Fibroblast of skin of back (primary cell): ENCODE data around the gene PROK2.

ENCODE experiments used
- DNase-seq: peaks from one replicate; pipeline ENCODE4 v3.0.0-alpha.2; 2013

Gene PROK2

DNA sequence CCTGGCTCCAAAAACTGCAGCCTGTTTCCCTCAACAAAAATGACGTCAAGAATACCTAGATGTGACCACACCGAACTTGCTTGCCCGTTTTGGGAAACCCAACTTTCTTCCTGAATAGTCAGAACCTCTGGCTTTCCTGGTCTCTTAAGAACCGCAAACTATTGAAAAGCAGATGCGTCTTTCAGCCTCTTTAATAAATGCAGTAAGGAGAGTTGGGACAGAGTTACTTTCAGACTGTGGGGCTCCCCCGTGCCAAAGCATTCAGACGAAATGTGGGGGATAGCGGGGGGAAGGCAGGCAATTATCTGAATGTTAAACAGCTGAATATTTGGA is 1.2 kb upstream of the PROK2 start:
- DNase-seq, result no peak

DNA sequence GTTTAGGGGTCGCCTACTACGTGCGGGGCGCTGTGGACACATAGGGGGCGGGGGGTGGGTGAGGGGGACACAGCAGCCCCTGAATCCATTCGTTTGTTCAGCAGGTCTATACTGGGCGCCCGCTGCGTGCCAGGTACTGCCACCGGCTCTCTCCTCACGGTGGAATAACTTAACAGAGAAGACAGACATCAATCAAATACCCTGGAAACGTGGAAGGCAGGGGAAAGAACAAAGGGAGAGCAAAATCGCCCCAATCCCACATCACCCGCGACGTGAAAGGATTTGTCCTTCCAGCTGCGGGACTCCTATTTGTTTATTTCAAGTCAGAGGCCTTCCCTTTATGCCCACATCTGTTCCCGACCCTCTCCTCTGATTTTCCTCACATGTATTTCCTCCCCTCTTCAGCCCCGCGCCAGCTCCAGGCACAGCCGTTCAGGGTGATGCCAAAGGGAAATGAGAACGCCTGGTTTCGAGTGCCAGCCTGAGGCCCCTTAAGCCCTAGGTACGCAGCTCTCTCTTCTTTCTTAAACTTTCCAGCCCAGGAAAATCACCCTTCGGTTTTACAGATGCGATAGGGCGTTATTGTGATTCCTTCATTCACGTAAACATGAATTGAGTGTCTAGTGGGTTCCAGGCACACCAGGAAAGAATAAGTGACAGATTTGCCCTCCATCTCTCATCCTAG is 726 bp upstream of the PROK2 start:
- no peak for DNase-seq

DNA sequence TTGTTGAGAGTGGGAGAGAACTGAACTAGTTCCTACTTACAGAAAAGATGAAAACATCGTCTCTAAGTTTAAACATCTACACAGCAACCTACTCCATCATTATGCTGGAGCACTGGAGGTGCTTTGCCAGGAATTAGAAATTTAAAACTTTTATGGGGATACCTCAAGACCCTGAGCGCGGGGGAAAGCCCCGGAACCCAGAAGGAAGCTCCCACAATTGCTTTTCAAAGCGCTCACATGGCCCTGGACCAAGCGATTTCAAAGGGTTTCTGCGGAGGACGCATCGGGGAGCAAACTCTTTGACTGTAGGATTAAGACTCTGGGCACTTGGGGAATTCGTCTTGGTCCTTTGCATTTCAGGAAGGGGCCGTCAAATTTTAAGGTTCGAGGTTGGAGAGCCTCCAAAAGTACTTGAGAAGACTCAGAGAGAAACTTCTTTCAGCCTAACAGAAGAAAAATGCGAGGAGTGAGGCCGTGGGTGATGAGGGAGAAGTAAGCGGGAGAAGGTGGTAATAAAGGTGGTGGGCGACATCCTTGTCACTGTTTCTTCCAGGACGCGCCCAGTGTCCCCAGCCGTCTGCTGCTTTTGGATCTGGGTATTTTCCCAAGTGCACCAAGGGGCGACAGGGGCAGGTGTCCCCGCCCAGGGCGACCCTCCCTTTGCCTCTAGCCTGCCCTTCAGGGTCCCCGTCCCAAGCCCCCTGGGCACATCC is 591 bp downstream of the PROK2 start:
- no peak for DNase-seq

DNA sequence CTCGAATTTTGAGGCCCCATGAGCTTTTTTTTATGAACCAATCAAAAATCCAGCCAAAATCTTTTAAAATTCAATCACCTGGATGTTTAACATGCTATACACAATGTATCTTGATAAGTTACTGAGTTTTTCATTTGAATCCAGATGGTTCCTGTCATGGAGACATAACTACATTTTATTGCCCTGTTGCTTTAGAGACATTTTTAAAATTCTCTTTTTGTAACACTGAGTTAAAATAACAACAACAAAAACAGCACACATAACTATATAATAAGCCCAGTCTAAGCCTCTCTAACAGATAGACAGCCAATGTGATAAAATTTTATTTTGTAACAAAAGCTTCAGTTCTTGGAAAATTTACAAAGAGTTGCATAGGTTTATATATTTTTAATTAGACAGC is 1.8 kb downstream of the PROK2 start:
- no peak for DNase-seq

DNA sequence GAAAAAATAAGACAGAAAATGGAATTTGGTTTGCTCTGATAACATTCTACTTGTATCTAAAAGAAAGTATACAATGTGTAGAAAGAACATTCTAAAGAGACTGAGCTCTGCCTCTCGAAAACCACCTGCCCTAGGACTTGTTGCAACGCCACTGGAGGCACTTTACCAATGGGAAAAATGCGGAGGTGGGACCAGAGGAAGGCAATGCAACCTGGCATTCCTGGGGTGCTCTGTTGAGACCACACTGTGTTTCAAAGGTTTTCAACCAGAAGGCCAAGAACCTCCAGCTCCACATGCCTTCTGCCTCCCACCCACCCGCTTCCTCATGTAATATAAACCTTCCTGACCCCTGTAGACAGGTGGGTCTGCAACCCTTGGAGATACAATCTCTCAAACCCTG is 4.5 kb downstream of the PROK2 start:
- DNase-seq, result no peak

DNA sequence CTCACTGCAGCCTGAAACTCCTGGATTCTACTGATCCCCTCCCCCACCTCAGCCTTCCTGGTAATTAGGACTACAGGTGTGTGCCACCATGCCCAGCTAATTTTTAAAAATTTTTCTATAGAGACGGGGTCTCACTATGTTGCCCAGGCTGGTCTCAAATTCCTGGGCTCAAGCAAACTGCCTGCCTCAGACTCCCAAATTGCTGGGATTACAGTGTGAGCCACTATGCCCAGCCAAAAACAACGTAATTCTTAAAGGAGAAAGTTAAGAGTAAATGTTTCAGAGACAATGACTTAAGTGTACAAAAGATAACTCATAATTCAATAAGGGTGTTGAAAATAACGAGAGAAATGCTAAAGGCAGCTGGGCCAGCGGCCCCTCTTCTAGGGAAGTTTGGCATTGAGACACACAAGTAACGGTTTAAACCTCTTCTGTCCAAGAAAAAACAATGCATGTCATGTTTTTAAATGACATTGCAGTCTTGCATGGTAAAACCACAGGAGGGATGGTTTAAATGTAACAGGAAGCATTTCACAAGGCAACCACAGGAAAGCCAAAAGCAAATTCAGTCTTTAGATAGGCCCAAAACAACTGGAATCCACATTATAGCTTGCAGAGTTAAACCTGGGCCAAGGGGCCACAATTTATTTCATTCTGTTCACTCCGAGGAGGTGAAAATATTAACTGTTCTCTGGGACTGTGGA is 5.1 kb downstream of the PROK2 start:
- no peak for DNase-seq

DNA sequence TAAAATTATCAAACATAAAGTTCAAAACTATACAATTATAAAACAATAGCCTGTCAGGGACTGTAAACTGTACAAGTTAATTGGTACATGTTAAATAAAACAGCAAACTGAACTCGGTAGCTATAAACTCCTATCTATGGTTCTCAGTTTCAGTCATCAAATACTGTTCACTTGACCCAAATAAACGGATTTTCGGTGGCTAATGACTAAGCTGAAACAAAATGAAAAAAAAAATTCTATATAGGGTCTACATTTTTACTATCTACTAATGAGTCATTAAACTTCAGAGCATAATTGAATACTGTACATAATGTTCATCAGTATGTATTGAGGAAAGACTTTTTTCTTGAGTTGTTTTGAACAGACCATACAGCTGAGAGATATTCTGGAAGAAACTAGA is 6.6 kb downstream of the PROK2 start:
- no peak for DNase-seq

DNA sequence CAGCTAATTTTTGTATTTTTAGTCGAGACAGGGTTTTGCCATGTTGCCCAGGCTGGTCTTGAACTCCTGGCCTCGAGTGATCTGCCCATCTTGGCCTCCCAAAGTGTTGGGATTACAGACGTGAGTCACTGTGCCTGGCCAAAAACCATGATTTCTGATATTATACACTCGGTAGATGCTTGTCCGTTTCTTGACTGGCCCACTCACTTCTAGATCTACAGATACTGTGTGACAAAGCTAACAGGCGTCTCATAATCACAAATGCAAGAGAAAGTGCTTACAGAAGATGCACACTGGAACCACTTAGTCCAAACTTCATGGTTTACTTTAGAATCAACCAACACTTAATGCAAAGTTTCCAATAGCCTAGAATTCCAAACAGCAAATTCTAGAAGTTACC is 8.4 kb downstream of the PROK2 start:
- DNase-seq, result no peak

DNA sequence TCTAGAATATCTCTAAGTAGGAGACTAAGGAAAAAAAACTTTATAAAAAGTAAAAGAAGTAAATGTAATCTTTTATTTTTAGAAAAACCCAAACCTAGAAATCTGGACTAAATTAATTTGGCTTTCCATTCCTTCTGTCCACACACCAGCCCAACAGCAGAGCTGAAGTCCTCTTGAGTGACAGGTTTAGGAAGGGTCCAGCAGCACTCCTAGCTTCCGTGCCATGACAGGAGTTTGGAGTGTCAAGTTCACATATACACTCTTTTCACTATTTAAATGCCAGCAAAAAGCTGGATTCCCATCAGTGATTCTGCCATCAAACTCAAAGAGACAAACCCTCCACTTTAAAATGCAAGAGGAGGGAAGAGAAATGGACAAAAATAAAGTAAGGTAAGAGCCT is 13.1 kb downstream of the PROK2 start:
- no peak for DNase-seq

DNA sequence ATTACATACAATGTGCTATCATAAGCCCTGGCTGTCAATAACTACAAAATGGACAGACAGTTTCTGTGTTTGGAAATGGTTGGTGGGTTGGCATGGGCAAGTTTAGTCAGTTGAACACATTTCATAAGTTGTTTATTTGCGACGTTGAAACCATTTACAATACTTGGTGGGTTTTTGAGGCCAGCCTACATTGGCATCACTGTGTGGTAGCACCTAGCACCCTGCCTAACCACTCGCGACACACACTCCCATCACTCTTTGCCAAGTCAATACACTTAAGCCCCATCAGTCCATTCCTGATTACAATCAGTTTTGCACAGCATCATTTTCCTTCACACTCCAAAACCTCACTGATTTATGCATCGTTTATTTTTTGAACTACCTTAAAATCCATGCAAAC is 13.8 kb downstream of the PROK2 start:
- no peak for DNase-seq

DNA sequence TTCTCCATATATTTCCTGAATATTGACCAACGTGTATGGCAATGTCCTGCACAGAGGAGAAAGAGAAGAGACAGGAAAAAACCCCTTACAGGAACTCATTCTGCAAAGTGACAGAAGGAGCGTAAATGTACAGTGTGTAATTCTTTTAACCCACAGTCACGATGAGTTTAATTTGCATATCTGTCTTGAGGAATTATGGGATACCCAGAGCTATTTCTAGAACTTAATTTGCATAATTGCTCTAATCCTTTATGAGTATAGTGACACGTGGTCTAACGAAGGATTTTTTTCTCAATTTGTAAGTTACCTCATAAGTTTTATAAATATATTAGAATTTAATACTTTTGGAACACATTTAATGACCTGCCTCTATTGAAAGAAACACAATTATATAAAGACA is 21.5 kb downstream of the PROK2 start:
- DNase-seq, result no peak

DNA sequence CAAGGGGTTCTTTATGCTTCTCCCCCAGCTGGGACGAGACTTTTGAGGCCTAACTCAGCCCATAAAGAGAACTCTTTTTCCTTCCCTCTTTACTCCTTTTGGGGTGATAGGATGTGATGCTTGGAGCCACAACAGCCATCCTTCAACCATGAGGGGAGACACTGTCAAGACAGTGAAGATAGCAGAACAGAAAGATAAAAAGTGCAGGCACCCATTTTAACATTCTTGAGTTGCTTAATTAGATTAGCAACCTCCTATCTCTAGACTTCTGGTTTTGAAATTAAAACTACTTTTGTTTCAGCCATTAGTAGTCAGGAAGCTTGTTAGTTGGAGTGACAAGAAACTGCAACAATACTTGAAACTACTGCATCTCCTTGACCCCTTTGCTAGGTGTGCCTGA is 24.8 kb downstream of the PROK2 start:
- DNase-seq, result no peak

DNA sequence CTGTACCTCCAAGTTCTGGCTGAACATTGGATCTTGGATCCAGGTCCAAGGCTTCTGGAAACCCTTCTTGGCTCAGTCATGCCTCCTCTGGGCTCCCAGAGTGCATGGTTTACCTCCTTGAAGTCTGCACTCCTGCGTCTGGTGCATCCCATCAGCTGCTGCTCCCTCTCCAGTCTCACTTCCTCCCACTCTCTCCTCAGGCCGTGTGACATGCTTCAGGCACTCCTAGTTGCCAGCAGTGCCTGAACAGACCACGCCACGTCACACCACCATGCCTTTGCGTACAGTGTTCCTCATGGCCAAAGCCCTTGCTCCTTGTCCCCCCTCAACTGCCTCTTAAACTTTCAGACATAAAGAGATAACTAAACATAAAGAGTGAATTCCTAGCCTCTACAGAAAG is 25.5 kb downstream of the PROK2 start:
- DNase-seq, result no peak

DNA sequence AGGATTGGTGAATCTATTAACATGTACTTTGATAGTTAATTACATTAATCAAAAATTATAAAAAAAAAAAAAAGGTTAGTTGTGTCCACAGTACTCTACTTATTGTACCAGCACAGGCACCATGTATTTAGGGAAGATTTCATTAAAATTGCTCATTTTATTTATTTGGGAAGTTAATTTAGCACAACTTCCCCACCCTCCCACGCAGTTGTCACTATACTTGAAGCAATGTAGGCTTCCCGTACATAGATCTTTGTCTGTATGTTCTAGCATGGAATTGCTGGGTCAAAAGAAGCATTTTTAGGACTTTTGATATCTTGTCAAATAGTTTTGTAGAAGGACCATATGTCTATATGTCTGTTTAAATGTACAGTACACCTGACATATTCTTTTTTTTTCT is 26.9 kb downstream of the PROK2 start:
- no peak for DNase-seq

DNA sequence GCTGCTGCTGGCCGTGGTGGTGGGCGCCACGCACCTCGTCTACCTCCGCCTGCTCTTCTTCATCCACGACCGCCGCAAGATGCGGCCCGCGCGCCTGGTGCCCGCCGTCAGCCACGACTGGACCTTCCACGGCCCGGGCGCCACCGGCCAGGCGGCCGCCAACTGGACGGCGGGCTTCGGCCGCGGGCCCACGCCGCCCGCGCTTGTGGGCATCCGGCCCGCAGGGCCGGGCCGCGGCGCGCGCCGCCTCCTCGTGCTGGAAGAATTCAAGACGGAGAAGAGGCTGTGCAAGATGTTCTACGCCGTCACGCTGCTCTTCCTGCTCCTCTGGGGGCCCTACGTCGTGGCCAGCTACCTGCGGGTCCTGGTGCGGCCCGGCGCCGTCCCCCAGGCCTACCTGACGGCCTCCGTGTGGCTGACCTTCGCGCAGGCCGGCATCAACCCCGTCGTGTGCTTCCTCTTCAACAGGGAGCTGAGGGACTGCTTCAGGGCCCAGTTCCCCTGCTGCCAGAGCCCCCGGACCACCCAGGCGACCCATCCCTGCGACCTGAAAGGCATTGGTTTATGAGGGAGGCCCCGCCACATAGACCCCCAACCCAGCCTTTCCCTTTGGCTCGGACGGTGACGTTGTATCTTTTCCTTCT is 30.2 kb downstream of the PROK2 start:
- no peak for DNase-seq

DNA sequence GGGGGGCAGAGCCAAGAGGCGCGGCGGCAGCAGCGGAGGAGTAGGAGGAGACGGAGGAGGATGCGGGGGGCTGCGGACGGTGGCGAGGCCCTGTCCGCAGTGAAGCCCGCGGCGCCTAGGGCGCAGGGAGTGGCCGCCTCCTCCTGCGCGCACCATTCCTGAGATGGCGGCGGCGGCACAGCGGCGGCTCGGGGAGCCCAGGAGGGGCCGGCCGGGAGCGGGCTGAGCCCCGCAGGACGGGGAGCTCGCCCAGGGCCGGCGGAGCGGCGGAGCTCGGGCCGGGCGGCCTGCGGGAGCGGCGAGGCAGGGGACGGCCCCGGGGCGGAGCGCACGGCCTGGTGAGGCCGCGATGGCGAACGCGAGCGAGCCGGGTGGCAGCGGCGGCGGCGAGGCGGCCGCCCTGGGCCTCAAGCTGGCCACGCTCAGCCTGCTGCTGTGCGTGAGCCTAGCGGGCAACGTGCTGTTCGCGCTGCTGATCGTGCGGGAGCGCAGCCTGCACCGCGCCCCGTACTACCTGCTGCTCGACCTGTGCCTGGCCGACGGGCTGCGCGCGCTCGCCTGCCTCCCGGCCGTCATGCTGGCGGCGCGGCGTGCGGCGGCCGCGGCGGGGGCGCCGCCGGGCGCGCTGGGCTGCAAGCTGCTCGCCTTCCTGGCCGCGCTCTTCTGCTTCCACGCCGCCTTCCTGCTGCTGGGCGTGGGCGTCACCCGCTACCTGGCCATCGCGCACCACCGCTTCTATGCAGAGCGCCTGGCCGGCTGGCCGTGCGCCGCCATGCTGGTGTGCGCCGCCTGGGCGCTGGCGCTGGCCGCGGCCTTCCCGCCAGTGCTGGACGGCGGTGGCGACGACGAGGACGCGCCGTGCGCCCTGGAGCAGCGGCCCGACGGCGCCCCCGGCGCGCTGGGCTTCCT is 31.0 kb downstream of the PROK2 start, which contains the start of gene GPR27:
Gene GPR27, plus strand, starts transcription at position 155 of the 909 bp plus-strand sequence. Its CDS starts 195 bp downstream, at position 350.
- DNase-seq, result peak; percentile 58

DNA sequence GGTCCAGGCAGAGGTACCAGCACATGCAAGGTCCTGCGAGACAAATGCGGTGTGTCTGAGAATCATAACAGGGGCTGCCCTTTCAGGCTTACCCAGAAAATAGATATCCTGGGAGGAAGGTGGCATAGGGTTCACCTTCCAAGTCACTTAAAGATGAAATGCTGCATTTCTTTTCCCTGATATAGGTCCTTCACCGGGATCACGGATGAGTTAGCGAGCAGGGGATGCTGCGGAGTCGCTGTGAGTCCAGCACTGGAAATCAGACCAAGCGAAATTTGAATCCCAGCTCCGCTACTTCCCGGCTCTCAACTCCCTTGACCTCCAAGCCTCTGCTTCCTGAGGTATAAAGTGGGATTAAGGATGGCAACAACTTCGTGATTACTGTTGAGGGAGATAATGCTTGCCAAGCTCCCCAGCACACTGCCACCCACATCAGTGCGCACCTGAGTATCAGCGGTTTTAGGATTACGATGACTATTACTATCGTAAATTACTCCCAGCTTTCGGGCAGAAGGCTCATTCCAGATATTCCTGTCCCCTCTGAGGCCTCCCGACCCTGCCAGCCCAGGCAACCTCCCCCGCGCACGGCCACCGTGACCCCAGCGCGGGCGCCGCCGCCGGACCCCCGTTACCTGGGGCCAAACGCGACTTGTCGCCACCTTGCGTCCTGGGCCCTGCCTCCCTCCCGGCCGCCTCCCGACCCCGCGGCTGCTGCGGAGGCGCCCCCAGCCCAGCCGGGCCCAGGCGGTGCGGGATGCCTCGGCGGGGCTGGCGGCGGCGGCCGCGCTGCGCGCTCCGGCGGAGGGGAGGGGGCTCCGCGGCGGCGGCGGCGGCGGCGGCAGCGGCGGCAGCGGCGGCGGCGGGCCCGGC is 31.9 kb downstream of the PROK2 start:
- no peak for DNase-seq

DNA sequence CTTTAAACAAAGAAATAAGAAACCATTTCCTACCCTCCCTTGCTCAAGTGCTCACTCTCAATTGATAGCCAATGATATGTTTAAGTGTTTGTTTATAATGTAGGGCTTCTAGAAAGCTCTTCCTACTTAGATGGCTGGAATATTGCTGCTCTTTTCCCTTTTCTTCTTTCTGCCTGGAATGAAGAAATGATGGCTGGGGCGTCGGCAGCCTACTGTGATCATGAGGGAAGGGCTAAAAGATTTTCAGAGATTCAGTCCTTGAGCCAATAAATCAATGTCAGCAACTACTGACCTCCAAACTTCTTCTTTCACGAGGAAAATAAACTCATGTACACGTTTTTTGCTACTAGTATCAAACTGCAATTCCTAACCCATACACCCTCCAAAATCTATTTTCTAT is 33.3 kb downstream of the PROK2 start:
- no peak for DNase-seq

DNA sequence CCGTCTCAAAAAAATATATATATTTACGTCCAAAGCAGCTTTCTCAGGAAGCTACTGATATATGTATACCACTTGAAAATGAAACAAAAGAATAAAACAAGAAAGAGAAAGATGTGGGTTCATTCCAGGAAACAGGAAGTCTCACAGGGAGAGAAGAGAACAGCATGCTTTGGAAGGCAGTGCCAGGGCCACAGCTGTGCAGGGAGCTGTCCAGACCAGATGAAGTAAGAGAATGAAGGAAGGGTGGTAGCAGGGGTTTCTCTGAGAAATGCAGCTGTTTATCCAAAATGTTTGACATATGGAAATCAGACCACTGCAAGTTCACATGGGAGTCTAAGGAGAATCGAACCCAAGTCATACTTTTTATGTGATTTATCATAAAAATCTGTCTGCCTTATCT is 40.2 kb downstream of the PROK2 start:
- no peak for DNase-seq

DNA sequence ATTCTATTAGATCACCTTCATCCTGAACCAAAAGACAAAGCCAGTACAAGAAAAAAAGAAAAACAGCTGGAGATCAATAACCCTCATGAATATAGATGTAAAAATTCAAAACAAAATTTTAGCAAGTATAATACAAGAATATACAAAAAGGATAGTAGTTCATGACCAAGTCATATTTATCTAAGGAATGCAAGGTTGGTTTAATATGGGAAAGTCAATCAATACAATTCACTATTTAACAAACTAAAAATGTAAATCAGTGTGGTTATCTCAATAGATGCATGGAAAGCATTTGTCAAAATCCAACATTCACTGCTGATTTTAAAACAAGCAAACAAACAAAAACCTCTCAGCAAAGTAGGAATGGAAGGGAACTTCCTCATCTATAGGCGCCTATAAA is 42.3 kb downstream of the PROK2 start:
- no peak for DNase-seq

DNA sequence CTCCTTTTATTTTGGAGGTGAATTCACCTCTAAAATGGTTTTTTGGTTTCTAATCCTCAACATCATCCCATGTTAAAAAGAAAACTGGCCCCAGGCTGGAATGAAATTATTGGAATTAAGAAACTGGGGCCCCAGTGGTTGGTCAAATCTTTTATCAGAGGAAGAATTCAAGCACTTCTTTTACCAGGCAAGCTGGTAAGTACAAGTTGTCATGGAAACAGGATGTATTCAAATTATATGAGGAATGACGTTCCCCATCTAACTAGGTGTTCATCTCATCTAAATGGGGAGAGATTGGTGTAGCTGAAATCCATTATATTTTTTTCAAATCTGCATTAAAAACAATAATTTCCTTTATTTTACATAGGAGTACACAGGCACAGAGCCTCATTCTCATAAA is 50.1 kb downstream of the PROK2 start:
- no peak for DNase-seq
